ENCODE measurements around the gene KLHL40.
"Not testable (repeated sequence)": the region's sequence is repeated elsewhere in the genome, so short reads cannot be mapped to it uniquely, and the experiment has no call there.

Gene KLHL40

GRCh38 chr3:42704136-42704841, 19.0 kb downstream of the KLHL40 start:
- DNase-seq (ENCODE audit: low read depth), result no peak

GRCh38 chr3:42705058-42705767, 19.9 kb downstream of the KLHL40 start:
- no peak for DNase-seq (ENCODE audit: low read depth)

GRCh38 chr3:42705962-42706585, 20.7 kb downstream of the KLHL40 start:
- no peak for DNase-seq (ENCODE audit: low read depth)

- DNase-seq (ENCODE audit: low read depth), result no peak
Observed at GRCh38 chr3:42706721-42707619, 21.6 kb downstream of the KLHL40 start.

- no peak for DNase-seq (ENCODE audit: low read depth)
Observed at GRCh38 chr3:42707620-42708355, 22.5 kb downstream of the KLHL40 start.

GRCh38 chr3:42708611-42709151, 23.3 kb downstream of the KLHL40 start:
- DNase-seq (ENCODE audit: low read depth), result no peak

GRCh38 chr3:42709621-42710020, 24.3 kb downstream of the KLHL40 start:
- no peak for DNase-seq (ENCODE audit: low read depth)

- DNase-seq (ENCODE audit: low read depth), result no peak
Observed at GRCh38 chr3:42710323-42711021, 25.1 kb downstream of the KLHL40 start.

GRCh38 chr3:42711491-42712343, 26.4 kb downstream of the KLHL40 start:
- DNase-seq (ENCODE audit: low read depth), result no peak

- no peak for DNase-seq (ENCODE audit: low read depth)
Observed at GRCh38 chr3:42712344-42712648, 27.0 kb downstream of the KLHL40 start.

GRCh38 chr3:42712688-42713372, 27.5 kb downstream of the KLHL40 start:
- DNase-seq (ENCODE audit: low read depth), result no peak

GRCh38 chr3:42713747-42714146, 28.4 kb downstream of the KLHL40 start:
- DNase-seq (ENCODE audit: low read depth), result no peak

GRCh38 chr3:42714171-42714852, 29.0 kb downstream of the KLHL40 start:
- DNase-seq (ENCODE audit: low read depth), result no peak

GRCh38 chr3:42717306-42717705, 32.0 kb downstream of the KLHL40 start:
- no peak for DNase-seq (ENCODE audit: low read depth)

- DNase-seq (ENCODE audit: low read depth), result no peak
Observed at GRCh38 chr3:42718338-42718737, 33.0 kb downstream of the KLHL40 start.

GRCh38 chr3:42719002-42719401, 33.7 kb downstream of the KLHL40 start:
- DNase-seq (ENCODE audit: low read depth), result no peak

- no peak for DNase-seq (ENCODE audit: low read depth)
Observed at GRCh38 chr3:42720126-42720525, 34.8 kb downstream of the KLHL40 start.

- no peak for DNase-seq (ENCODE audit: low read depth)
Observed at GRCh38 chr3:42721690-42722089, 36.4 kb downstream of the KLHL40 start.

- not testable (repeated sequence) for DNase-seq (ENCODE audit: low read depth)
Observed at GRCh38 chr3:42722442-42722841, 37.1 kb downstream of the KLHL40 start.
